ENCODE results near the gene KRTAP4-8. TPM values are rescaled to one million over a fixed set of nuclear protein-coding genes. Genes with fewer than 3 reads are reported as not detected.
"Not testable (repeated sequence)": the region's sequence is repeated elsewhere in the genome, so short reads cannot be mapped to it uniquely, and the experiment has no call there.

The KRTAP4-8 gene
- total and polyA plus RNA-seq, 2 donors (not counting 1 experiment from before 2014, with no cell fraction given): not detected

DNA sequence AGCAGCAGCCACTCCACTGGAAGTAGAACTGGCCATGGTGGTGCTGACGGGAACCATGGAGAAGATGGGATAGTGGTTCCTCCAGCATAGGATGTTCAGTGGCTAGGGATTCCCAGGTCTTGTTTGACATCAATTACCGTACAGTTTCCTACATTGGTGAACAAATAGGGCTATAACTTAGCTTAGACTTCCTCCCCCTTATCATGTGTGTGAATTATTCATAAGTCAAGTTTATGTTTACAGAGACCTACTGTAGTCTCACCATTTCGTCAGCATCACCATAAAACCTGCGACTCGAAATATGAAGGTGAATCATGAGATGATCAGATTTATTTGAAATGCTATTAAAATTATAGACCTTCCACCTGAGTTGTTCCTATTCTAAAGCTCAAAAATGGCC, 39.2 kb downstream of the KRTAP4-8 start:
- ChIA-PET CTCF (no interaction called here), POLR2A (no interaction called here)
- no peak for DNase-seq
- H3K4me1 Mint-ChIP-seq: no peaks in the 10 kb centered on the region
- TF ChIP-seq, protein P1, sequence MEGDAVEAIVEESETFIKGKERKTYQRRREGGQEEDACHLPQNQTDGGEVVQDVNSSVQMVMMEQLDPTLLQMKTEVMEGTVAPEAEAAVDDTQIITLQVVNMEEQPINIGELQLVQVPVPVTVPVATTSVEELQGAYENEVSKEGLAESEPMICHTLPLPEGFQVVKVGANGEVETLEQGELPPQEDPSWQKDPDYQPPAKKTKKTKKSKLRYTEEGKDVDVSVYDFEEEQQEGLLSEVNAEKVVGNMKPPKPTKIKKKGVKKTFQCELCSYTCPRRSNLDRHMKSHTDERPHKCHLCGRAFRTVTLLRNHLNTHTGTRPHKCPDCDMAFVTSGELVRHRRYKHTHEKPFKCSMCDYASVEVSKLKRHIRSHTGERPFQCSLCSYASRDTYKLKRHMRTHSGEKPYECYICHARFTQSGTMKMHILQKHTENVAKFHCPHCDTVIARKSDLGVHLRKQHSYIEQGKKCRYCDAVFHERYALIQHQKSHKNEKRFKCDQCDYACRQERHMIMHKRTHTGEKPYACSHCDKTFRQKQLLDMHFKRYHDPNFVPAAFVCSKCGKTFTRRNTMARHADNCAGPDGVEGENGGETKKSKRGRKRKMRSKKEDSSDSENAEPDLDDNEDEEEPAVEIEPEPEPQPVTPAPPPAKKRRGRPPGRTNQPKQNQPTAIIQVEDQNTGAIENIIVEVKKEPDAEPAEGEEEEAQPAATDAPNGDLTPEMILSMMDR (IDR thresholded peaks at IDR 0.05): no peak
- TF ChIP-seq EZH2 (IDR thresholded peaks at IDR 0.05; ENCODE audit: borderline replicate concordance, insufficient read depth, low read depth, low read length, poor library complexity, severe bottlenecking): no peak
- H3K79me2 ChIP-seq (ENCODE audit: control insufficient read depth, insufficient read depth, low read length): no peaks in the 10 kb centered on the region
- peaks cover 0 to 2% (median 1%) of the 10 kb centered on the region in 3 donors for H3K9me3 ChIP-seq (ENCODE audit: control extremely low read depth in 1 of 3, control insufficient read depth in 2 of 3, insufficient read depth in 1 of 3, low read length in 2 of 3)
- H3K27ac ChIP-seq (ENCODE audit: low read length in 2 of 2): no peak overlapping the region
- H3K27ac Mint-ChIP-seq: no peak overlapping the region
- H3K4me3 ChIP-seq (ENCODE audit: control extremely low read depth in 1 of 5, extremely low read depth in 1 of 5, insufficient read depth in 1 of 5, low read depth in 2 of 5, low read length in 4 of 5): no peak overlapping the region
- no peaks in the 10 kb centered on the region for H3K4me1 ChIP-seq (ENCODE audit: control insufficient read depth in 2 of 2, insufficient read depth in 2 of 2, low read length in 2 of 2)
- no peak overlapping the region for H3K4me3 Mint-ChIP-seq
- no peaks in the 10 kb centered on the region for H4K20me1 ChIP-seq (ENCODE audit: control insufficient read depth, insufficient read depth, low read length, poor library complexity, severe bottlenecking)
- no peak for ATAC-seq (ENCODE audit: low read depth)
- no peak overlapping the region for H3K4me2 ChIP-seq (replicated peaks; ENCODE audit: low read depth, low read length, poor library complexity, severe bottlenecking)
- H3K9me3 Mint-ChIP-seq (ENCODE audit: insufficient read depth): no peaks in the 10 kb centered on the region
- H2AFZ ChIP-seq (ENCODE audit: insufficient read depth, low read depth, low read length, poor library complexity, severe bottlenecking): no peak overlapping the region
- no peaks in the 10 kb centered on the region for H3K36me3 ChIP-seq (replicated peaks in 1 of 2; ENCODE audit: control extremely low read depth in 1 of 2, control insufficient read depth in 1 of 2, extremely low read depth in 1 of 2, insufficient read depth in 2 of 2, low read length in 1 of 2)
- peaks cover 0 to 6% (median 1%) of the 10 kb centered on the region in 4 experiments for H3K27me3 ChIP-seq (replicated peaks in 1 of 4; ENCODE audit: control extremely low read depth in 1 of 4, control insufficient read depth in 3 of 4, insufficient read depth in 4 of 4, low read length in 3 of 4)
- intact Hi-C loops (cut with micrococcal nuclease): no loop called here
- H3K27me3 Mint-ChIP-seq: peaks cover 57% of the 10 kb centered on the region
- WGBS (ENCODE audit: insufficient coverage): no CpG with 5 or more reads among the region's 5 CpGs
- H3K9ac ChIP-seq (ENCODE audit: low read length): no peak overlapping the region

DNA sequence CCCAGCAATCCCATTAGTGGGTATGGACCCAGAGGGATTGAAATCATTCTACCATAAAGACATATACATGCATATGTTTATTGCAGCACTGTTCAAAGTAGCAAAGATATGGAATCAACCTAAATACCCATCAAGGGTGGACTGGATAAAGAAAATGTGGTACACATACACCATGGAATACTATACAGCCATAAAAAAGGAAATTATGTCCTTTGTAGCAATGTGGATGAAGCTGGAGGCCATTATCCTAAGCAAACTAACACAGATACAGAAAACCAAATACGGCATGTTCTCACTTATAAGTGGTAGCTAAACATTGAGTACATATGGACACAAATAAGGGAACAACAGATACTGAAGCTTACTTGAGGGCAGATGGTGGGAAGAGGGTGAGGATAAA, 40.4 kb downstream of the KRTAP4-8 start:
- no peak overlapping the region for H3K4me3 ChIP-seq (ENCODE audit: control extremely low read depth in 1 of 5, extremely low read depth in 1 of 5, insufficient read depth in 1 of 5, low read depth in 2 of 5, low read length in 4 of 5)
- H3K79me2 ChIP-seq (ENCODE audit: control insufficient read depth, insufficient read depth, low read length): no peaks in the 10 kb centered on the region
- Mint-ChIP-seq H3K9me3 (ENCODE audit: insufficient read depth) (no peaks in the 10 kb centered on the region), H3K4me3 (no peak overlapping the region), H3K27ac (no peak overlapping the region), H3K27me3 (peaks cover 64% of the 10 kb centered on the region), H3K4me1 (no peaks in the 10 kb centered on the region)
- ATAC-seq (ENCODE audit: low read depth): no peak
- no peak overlapping the region for H3K9ac ChIP-seq (ENCODE audit: low read length)
- intact Hi-C loops (cut with micrococcal nuclease): no loop called here
- no peak for TF ChIP-seq EZH2 (IDR thresholded peaks at IDR 0.05; ENCODE audit: borderline replicate concordance, insufficient read depth, low read depth, low read length, poor library complexity, severe bottlenecking)
- TF ChIP-seq, protein P1 (IDR thresholded peaks at IDR 0.05): no peak
- H4K20me1 ChIP-seq (ENCODE audit: control insufficient read depth, insufficient read depth, low read length, poor library complexity, severe bottlenecking): no peaks in the 10 kb centered on the region
- peaks cover 0 to 2% (median 1%) of the 10 kb centered on the region in 3 donors for H3K9me3 ChIP-seq (ENCODE audit: control extremely low read depth in 1 of 3, control insufficient read depth in 2 of 3, insufficient read depth in 1 of 3, low read length in 2 of 3)
- H2AFZ ChIP-seq (ENCODE audit: insufficient read depth, low read depth, low read length, poor library complexity, severe bottlenecking): no peak overlapping the region
- H3K4me2 ChIP-seq (replicated peaks; ENCODE audit: low read depth, low read length, poor library complexity, severe bottlenecking): no peak overlapping the region
- peaks cover 0 to 6% (median 0%) of the 10 kb centered on the region in 4 experiments for H3K27me3 ChIP-seq (replicated peaks in 1 of 4; ENCODE audit: control extremely low read depth in 1 of 4, control insufficient read depth in 3 of 4, insufficient read depth in 4 of 4, low read length in 3 of 4)
- no peak overlapping the region for H3K27ac ChIP-seq (ENCODE audit: low read length in 2 of 2)
- DNase-seq: no peak
- no peaks in the 10 kb centered on the region for H3K36me3 ChIP-seq (replicated peaks in 1 of 2; ENCODE audit: control extremely low read depth in 1 of 2, control insufficient read depth in 1 of 2, extremely low read depth in 1 of 2, insufficient read depth in 2 of 2, low read length in 1 of 2)
- no peaks in the 10 kb centered on the region for H3K4me1 ChIP-seq (ENCODE audit: control insufficient read depth in 2 of 2, insufficient read depth in 2 of 2, low read length in 2 of 2)
- ChIA-PET POLR2A (no interaction called here), CTCF (no interaction called here)
- WGBS (ENCODE audit: insufficient coverage): no CpG with 5 or more reads among the region's 1 CpG

DNA sequence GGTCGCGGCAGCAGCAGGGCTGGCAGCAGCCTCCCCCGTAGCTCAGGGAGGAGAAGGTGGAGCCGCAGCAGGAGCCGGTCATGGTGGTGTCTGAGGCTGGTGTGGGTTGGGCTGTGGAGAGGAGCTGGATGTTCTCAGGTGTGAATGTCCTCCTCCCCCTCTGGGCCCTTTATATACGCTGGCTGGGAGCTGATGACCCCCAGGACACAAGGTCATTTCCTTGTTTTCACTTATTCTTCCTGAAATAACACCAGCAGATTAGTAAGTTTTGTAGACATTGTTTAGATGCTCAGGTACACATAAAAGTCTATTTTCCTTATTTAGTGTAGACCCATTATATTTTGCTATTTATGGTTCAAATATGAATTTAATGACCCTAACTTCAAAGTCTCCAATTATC, 42.8 kb downstream of the KRTAP4-8 start, which contains the start of gene KRTAP2-2:
KRTAP2-2 (minus strand) TSS at position 101 of the 400 bp plus-strand sequence; CDS start at position 82, 19 bp downstream.
- H4K20me1 ChIP-seq (ENCODE audit: control insufficient read depth, insufficient read depth, low read length, poor library complexity, severe bottlenecking); H3K4me3 ChIP-seq (ENCODE audit: control extremely low read depth in 1 of 5, extremely low read depth in 1 of 5, insufficient read depth in 1 of 5, low read depth in 2 of 5, low read length in 4 of 5); H3K27ac ChIP-seq (ENCODE audit: low read length in 2 of 2); POLR2A ChIA-PET; H3K27me3 ChIP-seq (replicated peaks in 1 of 4; ENCODE audit: control extremely low read depth in 1 of 4, control insufficient read depth in 3 of 4, insufficient read depth in 4 of 4, low read length in 3 of 4); intact Hi-C loops (cut with micrococcal nuclease); H3K4me2 ChIP-seq (replicated peaks; ENCODE audit: low read depth, low read length, poor library complexity, severe bottlenecking); H3K36me3 ChIP-seq (replicated peaks in 1 of 2; ENCODE audit: control extremely low read depth in 1 of 2, control insufficient read depth in 1 of 2, extremely low read depth in 1 of 2, insufficient read depth in 2 of 2, low read length in 1 of 2); H3K4me3 Mint-ChIP-seq; H3K79me2 ChIP-seq (ENCODE audit: control insufficient read depth, insufficient read depth, low read length); H2AFZ ChIP-seq (ENCODE audit: insufficient read depth, low read depth, low read length, poor library complexity, severe bottlenecking); DNase-seq; H3K9me3 Mint-ChIP-seq (ENCODE audit: insufficient read depth); H3K9me3 ChIP-seq (ENCODE audit: control extremely low read depth in 1 of 3, control insufficient read depth in 2 of 3, insufficient read depth in 1 of 3, low read length in 2 of 3); H3K27ac Mint-ChIP-seq; H3K4me1 ChIP-seq (ENCODE audit: control insufficient read depth in 2 of 2, insufficient read depth in 2 of 2, low read length in 2 of 2); ATAC-seq (ENCODE audit: low read depth); H3K9ac ChIP-seq (ENCODE audit: low read length); H3K4me1 Mint-ChIP-seq; CTCF ChIA-PET: not testable (repeated sequence)
- H3K27me3 Mint-ChIP-seq: peaks cover 53% of the 10 kb centered on the region
- no CpG with 5 or more reads among the region's 6 CpGs for WGBS (ENCODE audit: insufficient coverage)
